ENCODE measurements around the gene HAO2.

HAO2 gene

GRCh38 chr1:119380983-119381662 is 12.5 kb downstream of the HAO2 start:
- no peak for DNase-seq

GRCh38 chr1:119384591-119384990 is 16.0 kb downstream of the HAO2 start:
- no peak for DNase-seq

- no peak for DNase-seq
Observed at GRCh38 chr1:119385650-119386049, 17.1 kb downstream of the HAO2 start.

GRCh38 chr1:119387858-119388257 is 19.3 kb downstream of the HAO2 start:
- no peak for DNase-seq

GRCh38 chr1:119388450-119388849 is 19.9 kb downstream of the HAO2 start:
- no peak for DNase-seq

GRCh38 chr1:119390526-119390925 is 21.9 kb downstream of the HAO2 start:
- DNase-seq, result no peak

GRCh38 chr1:119391749-119392148 is 23.2 kb downstream of the HAO2 start:
- no peak for DNase-seq

- DNase-seq, result no peak
Observed at GRCh38 chr1:119394085-119394484, 25.5 kb downstream of the HAO2 start.

- no peak for DNase-seq
Observed at GRCh38 chr1:119396982-119397381, 28.4 kb downstream of the HAO2 start.

GRCh38 chr1:119397986-119398385 is 29.4 kb downstream of the HAO2 start:
- no peak for DNase-seq

GRCh38 chr1:119404736-119405135 is 36.2 kb downstream of the HAO2 start:
- DNase-seq, result no peak

- DNase-seq, result peak; percentile 16
Observed at GRCh38 chr1:119409731-119410130, 41.1 kb downstream of the HAO2 start.

GRCh38 chr1:119410961-119411360 is 42.4 kb downstream of the HAO2 start:
- DNase-seq, result no peak

- DNase-seq, result no peak
Observed at GRCh38 chr1:119414950-119415349, 46.4 kb downstream of the HAO2 start, which contains the start of gene HSD3B2. HSD3B2 (plus strand) TSS chr1:119415150; CDS start chr1:119415420, 270 bp downstream.

- DNase-seq, result no peak
Observed at GRCh38 chr1:119416006-119416640, 47.5 kb downstream of the HAO2 start.

- DNase-seq, result no peak
Observed at GRCh38 chr1:119419109-119419508, 50.5 kb downstream of the HAO2 start.

- DNase-seq, result no peak
Observed at GRCh38 chr1:119420638-119421037, 52.1 kb downstream of the HAO2 start.

GRCh38 chr1:119422631-119423030 is 54.0 kb downstream of the HAO2 start:
- DNase-seq, result no peak

- DNase-seq, result no peak
Observed at GRCh38 chr1:119428991-119429390, 60.4 kb downstream of the HAO2 start.

GRCh38 chr1:119429687-119430086 is 61.1 kb downstream of the HAO2 start:
- DNase-seq, result no peak

- DNase-seq, result no peak
Observed at GRCh38 chr1:119430486-119430885, 61.9 kb downstream of the HAO2 start.

- DNase-seq, result no peak
Observed at GRCh38 chr1:119431836-119432235, 63.3 kb downstream of the HAO2 start.

GRCh38 chr1:119435052-119435451 is 66.5 kb downstream of the HAO2 start:
- DNase-seq, result peak; percentile 3

GRCh38 chr1:119438761-119439160 is 70.2 kb downstream of the HAO2 start:
- DNase-seq, result no peak
